GM18508 (cell line): ENCODE measurements around the gene TP73.
"Not testable (repeated sequence)": the region's sequence is repeated elsewhere in the genome, so short reads cannot be mapped to it uniquely, and the experiment has no call there.

Experiments used
- ATAC-seq: cut with Tn5 transposase; IDR thresholded peaks from one replicate; pipeline ENCODE4 v1.9.1; 2021; ENCODE audit warnings: moderate number of reproducible peaks; ENCODE audit not compliant: insufficient read depth, unreplicated experiment

TP73 gene

GRCh38 chr1:3735027-3735681 lies 82.8 kb downstream of the TP73 start:
- ATAC-seq: no peak

- no peak for ATAC-seq
Measured at GRCh38 chr1:3735688-3736087, 83.4 kb downstream of the TP73 start.

DNA sequence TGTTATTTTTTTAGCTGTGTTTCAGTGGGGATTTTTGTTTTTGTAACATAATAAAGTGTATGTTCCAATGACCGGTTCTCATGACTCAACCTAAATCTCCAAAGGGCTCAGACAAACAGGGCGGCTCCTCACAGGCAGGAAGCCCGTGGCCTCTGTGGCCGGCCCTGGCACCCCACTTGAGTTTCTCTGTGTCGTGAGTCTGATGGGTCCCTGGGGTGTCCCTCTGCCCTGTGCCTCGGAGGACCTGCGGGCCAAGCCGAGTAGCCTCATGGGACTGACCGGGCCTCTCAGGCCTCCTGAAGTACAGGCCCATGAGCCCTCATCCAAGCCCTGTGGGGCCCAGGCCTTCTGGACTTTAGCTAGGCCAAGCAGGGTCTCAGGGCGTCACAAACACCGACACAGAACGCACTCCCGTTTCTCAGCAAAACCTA lies 83.8 kb downstream of the TP73 start:
- no peak for ATAC-seq

DNA sequence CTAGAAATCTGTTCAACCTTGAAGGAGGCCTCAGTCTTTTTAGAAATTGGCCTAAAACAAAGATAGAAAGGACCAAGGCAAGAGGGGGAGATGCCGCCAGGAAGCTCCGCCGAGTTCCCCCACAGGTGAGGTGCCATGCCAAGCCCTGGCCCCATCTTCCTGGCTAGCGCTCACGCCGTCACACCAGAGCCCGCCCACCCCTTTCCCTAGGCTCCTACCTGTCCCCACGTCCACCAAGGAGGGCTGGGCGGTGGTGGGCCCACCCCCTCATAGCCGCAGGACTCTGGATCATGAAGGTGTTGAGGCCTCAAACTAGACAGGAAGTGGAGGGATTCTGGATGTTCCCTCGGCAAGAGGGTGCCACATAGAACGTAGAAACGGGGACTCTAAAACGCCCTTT lies 84.4 kb downstream of the TP73 start:
- no peak for ATAC-seq

DNA sequence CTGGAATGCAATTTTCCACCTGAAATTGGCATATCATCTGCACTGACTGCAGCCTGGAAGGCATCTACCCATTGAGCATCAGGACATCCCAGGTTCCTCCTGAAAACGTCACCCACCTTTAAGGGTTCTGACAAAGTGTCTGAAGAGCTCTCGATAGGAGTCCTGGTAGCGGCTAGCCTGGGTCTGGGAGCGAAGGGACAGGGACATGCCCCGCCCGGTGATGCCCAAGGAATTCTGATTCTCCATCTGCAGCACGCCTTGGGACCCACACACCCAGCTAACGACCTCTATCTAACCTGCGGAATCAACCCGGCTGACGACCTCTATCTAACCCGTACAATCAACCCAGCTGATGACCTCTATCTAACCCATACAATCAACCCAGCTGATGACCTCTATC lies 86.6 kb downstream of the TP73 start:
- no peak for ATAC-seq

DNA sequence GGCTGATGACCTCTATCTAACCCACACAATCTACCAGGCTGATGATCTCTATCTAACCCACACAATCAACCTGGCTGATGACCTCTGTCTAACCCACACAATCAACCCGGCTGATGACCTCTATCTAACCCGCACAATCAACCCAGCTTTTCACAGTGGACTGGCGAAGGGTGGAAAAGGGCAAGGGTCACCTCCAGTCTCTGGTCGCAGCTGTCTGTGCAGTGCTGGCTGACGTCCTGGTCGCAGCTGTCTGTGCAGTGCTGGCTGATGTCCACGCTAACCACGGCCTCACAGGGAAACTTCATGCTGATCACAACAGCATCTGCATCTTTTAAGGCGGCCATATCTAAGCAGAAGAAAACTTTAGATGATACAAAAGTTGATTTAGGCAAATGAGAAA lies 87.7 kb downstream of the TP73 start:
- ATAC-seq: no peak

- ATAC-seq: no peak
Measured at GRCh38 chr1:3740752-3741151, 88.4 kb downstream of the TP73 start.

GRCh38 chr1:3741566-3742438 lies 89.5 kb downstream of the TP73 start:
- ATAC-seq: no peak

DNA sequence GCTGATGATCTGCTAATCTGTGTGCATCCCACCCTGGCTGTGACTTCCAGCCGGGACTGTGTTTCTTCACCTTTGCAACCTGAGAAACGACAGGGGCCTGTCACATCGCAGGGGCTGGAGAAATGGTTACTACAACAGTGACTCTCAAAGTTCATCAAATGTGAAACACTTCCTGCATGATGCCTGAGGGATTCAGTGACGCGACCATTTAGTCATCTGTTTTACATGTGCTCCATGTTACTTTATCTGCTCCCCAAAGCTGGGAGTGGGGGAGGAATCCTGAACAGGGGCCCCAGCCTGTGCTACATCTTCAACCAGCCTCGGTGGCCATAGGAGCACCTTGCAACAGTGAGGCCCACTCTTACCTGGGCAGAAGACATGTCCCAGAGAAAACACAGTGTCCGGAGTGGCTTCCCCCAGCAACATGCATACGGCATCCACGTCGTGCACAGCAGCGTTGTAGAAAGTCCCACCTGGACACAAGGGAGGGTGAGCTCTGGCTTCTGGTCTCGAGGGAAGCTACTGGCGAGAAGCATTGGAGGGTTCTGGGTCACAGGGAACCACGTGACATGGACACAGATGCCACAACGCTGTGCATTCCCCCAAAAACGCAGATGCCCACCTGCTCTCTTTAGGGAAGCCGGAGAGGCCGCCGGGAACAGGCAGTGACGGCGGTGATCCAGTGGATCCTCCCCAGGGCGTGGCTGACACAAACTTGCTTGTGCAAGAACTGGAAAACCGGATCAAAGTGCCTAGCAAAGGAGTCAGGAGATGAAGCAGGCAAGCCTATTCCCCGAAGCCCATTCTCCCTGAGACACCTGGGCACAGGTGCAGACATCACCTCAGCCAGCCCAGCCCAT lies 90.4 kb downstream of the TP73 start:
- ATAC-seq: no peak

- ATAC-seq: no peak
Measured at GRCh38 chr1:3743421-3743820, 91.1 kb downstream of the TP73 start.

DNA sequence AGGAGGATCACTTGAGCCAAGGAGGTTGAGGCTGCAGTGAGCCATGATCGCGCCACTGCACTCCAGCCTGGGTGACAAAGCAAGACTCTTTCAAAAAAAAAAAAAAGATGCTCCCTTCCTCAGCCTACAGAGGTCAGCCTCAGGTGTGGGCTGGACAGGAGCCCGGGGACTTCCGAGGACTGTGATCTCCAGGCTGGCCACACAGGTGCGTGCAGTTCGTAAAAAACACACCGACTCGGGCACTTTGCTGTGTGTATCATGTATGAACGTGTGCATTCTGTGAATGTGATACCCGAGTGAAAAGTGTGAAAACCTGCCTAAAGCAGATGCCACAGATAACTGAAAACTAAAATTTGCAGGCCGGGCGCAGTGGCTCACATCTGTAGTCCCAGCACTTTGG lies 91.5 kb downstream of the TP73 start:
- ATAC-seq: no peak

- no peak for ATAC-seq
Measured at GRCh38 chr1:3744646-3745045, 92.3 kb downstream of the TP73 start.

GRCh38 chr1:3745071-3745470 lies 92.8 kb downstream of the TP73 start:
- no peak for ATAC-seq

DNA sequence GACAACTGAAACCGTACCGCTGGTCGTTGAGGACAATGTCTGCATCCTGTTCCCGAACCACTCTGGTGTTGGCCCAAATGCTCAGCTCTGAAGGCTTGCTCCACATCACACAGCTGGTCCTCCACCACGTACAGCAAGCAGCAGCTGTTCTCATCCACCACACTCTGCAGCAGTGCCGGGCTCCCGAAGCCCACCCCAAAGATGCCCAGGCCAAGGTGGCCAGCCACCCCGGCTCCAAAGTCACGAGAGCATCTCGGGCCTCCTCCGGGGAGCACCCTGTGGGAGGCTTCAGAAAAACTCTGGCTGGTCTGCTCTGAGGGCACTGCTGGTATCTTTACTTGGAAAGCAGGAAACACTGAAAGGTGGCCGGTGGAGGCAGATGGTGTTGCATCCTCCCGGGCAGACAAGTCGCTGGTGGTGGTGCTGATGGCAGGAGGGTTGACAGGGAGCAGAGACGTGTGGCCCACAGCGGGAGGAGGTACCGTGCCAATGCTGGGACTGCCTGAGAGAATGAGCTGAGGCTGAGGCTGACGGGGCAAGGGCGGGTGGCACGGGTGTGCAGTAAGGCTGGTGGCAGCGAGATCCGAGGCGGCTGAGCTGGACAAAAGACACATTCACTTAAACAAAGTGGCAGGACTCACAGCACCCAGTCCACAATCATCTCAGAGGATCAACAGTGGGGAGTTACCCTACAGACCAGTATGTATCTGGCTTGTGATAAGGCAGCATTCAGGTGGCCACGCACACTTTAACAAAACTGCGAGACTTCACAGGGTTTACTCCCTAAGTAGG lies 93.5 kb downstream of the TP73 start:
- ATAC-seq: no peak

- no peak for ATAC-seq
Measured at GRCh38 chr1:3746389-3746829, 94.1 kb downstream of the TP73 start.

DNA sequence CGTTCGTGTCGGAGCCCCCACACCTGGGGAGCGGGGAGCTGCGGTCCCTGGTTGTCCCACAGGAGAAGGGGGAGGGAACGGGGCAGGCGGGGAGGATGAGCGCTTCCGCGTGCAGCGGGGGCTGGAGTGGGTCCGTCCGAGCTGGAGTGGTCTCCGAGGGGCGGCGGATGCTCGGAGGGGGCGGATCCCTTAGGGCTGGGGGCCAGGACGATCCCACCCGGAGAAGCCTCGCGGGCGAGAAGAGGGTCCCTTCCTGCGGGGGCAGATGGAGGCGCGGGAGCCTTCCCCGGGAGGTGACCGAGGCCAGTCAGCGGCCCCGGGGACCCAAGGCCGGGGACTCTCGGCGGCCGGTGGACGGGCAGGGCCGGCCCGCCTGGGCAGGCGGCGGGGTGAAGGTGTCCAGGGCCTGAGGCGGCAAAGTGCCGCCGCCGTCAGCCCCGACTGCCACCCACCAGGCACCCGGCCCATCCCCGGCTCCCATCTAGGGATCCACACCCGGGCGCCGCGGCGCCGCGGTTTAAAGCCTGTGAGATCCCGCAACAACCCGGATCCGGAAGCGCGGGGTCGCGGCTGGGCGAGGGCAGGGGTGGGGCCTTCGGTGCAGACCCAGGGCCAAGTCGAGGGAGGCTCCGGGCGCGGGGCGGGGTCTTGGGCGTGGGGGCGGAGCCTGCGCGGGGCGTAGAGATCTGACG lies 94.7 kb downstream of the TP73 start:
- no peak for ATAC-seq

- no peak for ATAC-seq
Measured at GRCh38 chr1:3747522-3747848, 95.2 kb downstream of the TP73 start.

DNA sequence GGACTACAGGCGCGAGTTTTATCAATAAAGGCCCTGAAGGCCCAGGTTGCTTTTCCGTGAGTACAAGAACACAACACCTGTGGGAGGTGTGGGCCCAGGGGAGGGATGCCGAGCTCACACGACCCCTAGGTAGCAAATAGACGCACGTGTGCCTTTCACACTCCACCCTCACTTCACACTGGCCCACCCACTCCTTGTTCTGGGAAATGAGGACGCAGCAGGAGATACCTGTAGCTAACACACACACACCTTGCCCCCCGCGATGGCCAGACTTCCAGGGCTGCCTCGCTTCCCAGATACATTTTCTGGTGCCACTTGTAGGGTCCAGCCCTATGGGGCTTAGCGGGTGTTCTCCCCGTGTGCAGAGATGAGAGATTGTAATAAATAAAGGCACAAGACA lies 95.6 kb downstream of the TP73 start:
- ATAC-seq: no peak

- not testable (repeated sequence) for ATAC-seq
Measured at GRCh38 chr1:3748316-3748900, 96.1 kb downstream of the TP73 start.
